ENCODE data around the gene STAU1. TPM values are rescaled to one million over a fixed set of nuclear protein-coding genes. Genes with fewer than 3 reads are reported as not detected.

Gene STAU1
- total RNA-seq, 2 donors from 2014 or later: 73.2 to 94.7 TPM

DNA sequence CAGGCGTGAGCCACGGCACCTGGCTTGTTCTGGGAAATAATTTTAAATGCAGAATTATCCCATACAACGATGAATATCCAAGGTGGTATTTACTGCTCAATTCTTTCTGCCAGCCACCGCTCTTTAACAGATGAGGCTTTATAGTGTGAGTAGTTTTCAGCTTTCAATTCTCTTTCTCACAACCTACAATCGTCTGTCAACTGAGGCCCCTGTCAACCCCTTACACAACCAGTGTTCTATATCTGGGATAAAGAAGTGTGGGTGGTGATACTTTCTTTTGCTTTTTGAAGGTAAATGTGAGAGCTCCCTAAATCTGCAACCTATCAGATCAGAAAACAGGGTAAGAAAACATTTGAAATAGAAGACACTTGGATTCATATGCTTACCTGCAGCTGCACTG, 22.5 kb downstream of the STAU1 start:
- no peaks in the 10 kb centered on the region for H3K27me3 ChIP-seq (replicated peaks; ENCODE audit: insufficient read depth)
- no peaks in the 10 kb centered on the region for H3K9me3 ChIP-seq
- no peak for DNase-seq (ENCODE audit: low spot score)
- peaks cover 3% of the 10 kb centered on the region for H3K4me1 ChIP-seq (replicated peaks)
- intact Hi-C loops (cut with DNase I): no loop called here
- TF ChIP-seq POLR2AphosphoS5 (IDR thresholded peaks at IDR 0.05) (no peak), POLR2A (IDR thresholded peaks at IDR 0.05) (no peak)
- TF ChIP-seq, protein P1, sequence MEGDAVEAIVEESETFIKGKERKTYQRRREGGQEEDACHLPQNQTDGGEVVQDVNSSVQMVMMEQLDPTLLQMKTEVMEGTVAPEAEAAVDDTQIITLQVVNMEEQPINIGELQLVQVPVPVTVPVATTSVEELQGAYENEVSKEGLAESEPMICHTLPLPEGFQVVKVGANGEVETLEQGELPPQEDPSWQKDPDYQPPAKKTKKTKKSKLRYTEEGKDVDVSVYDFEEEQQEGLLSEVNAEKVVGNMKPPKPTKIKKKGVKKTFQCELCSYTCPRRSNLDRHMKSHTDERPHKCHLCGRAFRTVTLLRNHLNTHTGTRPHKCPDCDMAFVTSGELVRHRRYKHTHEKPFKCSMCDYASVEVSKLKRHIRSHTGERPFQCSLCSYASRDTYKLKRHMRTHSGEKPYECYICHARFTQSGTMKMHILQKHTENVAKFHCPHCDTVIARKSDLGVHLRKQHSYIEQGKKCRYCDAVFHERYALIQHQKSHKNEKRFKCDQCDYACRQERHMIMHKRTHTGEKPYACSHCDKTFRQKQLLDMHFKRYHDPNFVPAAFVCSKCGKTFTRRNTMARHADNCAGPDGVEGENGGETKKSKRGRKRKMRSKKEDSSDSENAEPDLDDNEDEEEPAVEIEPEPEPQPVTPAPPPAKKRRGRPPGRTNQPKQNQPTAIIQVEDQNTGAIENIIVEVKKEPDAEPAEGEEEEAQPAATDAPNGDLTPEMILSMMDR (IDR thresholded peaks at IDR 0.05): no peak
- H3K36me3 ChIP-seq: no peaks in the 10 kb centered on the region
- no peak overlapping the region for H3K27ac ChIP-seq
- WGBS: 93% methylated on average over 5 of the region's 5 CpGs
- H3K4me3 ChIP-seq: no peak overlapping the region

DNA sequence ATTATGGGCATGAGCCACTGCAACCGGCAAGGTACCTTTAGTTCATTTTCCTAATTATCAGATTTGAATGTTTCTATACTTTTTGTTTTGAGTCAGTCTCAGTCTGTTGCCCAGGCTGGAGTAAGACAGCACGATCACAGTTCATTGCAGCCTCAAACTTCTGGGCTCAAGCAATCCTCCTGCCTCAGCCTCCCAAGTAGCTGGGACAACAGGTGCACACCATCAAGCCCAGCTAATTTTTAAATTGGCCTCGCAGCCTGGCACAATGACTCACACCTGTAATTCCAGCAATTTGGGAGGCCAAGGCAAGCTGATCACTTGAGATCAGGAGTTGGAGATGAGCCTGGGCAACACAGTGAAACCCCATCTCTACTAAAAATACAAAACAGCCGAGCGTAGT, 24.4 kb downstream of the STAU1 start:
- no peaks in the 10 kb centered on the region for H3K9me3 ChIP-seq
- WGBS: 97% methylated on average over 5 of the region's 5 CpGs

DNA sequence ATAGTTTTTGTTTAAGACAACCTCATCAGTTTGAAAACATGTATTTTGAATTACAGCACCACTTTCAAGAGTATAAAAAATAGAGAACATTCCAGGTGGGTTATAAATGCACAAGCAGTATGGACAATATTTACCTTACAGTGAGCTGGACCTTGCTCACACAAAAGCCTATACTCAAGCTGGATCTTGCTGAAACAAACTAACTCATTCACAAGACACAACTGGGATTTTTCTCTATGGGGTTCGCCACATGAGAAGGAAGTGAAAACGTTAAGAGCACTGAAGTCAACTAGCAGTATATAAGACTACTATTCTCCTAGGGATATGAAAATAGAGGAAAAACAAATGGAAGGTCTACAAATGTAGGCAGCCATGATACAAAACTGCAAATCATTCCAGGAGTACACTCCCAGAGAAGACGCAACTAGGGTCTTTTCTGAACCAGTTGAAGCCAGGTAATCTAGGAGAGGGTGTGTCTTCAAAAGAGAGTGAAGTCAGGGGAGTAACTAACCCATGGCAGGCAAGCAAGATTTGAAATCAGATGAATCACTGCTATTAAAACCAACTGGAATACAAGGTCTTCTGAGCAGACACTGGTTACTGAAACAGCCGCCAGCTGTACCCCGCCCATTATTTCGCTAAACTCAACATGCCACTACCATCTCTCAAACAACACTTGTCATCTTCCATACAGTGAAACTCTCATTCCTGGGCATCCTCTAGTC, 26.5 kb downstream of the STAU1 start:
- Histone ChIP-seq H3K9me3 (no peaks in the 10 kb centered on the region), H3K27me3 (replicated peaks; ENCODE audit: insufficient read depth) (no peaks in the 10 kb centered on the region), H3K27ac (no peak overlapping the region), H3K4me3 (no peak overlapping the region), H3K36me3 (no peaks in the 10 kb centered on the region), H3K4me1 (replicated peaks) (no peaks in the 10 kb centered on the region)
- intact Hi-C loops (cut with DNase I): no loop called here
- TF ChIP-seq, protein P1 (IDR thresholded peaks at IDR 0.05): no peak
- TF ChIP-seq POLR2A (IDR thresholded peaks at IDR 0.05): no peak
- no peak for TF ChIP-seq POLR2AphosphoS5 (IDR thresholded peaks at IDR 0.05)
- no peak for DNase-seq (ENCODE audit: low spot score)
- 72% methylated on average over 6 of the region's 6 CpGs for WGBS

More for the DNA sequence above, 24.4 kb downstream of the STAU1 start:
- H3K4me3 ChIP-seq: no peak overlapping the region
- no peak for DNase-seq (ENCODE audit: low spot score)
- H3K27me3 ChIP-seq (replicated peaks; ENCODE audit: insufficient read depth): no peaks in the 10 kb centered on the region
- H3K4me1 ChIP-seq (replicated peaks): peaks cover 3% of the 10 kb centered on the region
- intact Hi-C loops (cut with DNase I): no loop called here
- no peaks in the 10 kb centered on the region for H3K36me3 ChIP-seq
- no peak overlapping the region for H3K27ac ChIP-seq
- TF ChIP-seq, protein P1 (IDR thresholded peaks at IDR 0.05): no peak
- TF ChIP-seq POLR2AphosphoS5 (IDR thresholded peaks at IDR 0.05) (no peak), POLR2A (IDR thresholded peaks at IDR 0.05) (no peak)

DNA sequence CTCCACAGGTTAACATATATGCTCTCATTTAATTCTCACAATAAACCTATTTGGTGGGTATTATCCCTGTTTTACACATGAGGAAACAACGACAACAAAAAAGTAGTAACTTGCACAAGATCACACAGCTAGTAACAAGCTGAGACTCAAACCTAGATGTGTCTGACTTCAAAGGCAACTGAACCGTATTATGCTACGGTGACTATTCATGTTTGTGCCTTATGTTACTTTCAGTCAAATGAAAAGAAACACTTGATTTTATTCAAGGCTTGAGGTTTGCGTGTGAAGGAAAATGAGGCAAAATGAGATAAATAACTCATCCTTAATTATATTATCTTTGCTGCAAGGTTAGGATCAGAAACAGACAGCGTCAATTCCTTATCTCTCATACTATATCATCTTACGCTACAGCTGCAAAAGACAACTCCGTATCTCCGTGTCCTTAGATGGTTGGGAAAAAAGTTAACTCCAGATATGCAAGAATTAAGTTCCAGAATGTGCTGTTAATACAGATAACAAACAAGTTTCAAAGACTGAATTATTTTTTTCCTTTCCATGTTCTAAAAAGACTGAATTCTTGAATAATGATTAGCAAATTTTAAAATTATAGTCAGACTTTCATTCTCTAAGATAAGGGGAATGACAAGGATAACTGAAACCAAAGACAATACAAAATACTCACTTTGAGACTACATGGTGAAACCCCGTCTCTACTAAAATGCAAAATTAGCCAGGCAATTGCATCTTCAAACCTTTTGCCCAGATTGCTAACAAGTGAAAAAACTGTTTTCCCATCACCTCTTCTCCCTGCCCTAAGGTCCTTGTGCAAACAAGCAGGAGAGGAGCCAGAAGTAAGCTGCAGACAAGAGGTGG, 27.8 kb downstream of the STAU1 start:
- no peak for DNase-seq (ENCODE audit: low spot score)
- 76% methylated on average over 9 of the region's 9 CpGs for WGBS
- H3K27ac ChIP-seq: no peak overlapping the region
- H3K9me3 ChIP-seq: no peaks in the 10 kb centered on the region
- intact Hi-C loops (cut with DNase I): no loop called here
- no peaks in the 10 kb centered on the region for H3K4me1 ChIP-seq (replicated peaks)
- no peak for TF ChIP-seq POLR2A (IDR thresholded peaks at IDR 0.05)
- TF ChIP-seq, protein P1 (IDR thresholded peaks at IDR 0.05): no peak
- TF ChIP-seq POLR2AphosphoS5 (IDR thresholded peaks at IDR 0.05): no peak
- H3K4me3 ChIP-seq: no peak overlapping the region
- H3K27me3 ChIP-seq (replicated peaks; ENCODE audit: insufficient read depth): no peaks in the 10 kb centered on the region
- no peaks in the 10 kb centered on the region for H3K36me3 ChIP-seq

Measured in prostate gland (tissue), 2 donors.